Uterus (tissue), 2 donors: Measurements from ENCODE around the gene ATN1.

Source experiments
- CTCF ChIP-seq, 4 experiments: fragments of 200-600 bp in 2 of 4; fragments of 450-650 bp in 2 of 4; sonication (generic) in 2 of 4; IDR thresholded peaks; one replicate each; pipeline ENCODE4 v1.5.1; 2016 to 2019; ENCODE audit warnings: antibody characterized with exemption in 4 of 4, mild to moderate bottlenecking in 2 of 4, moderate library complexity in 1 of 4
- POLR2A ChIP-seq, 2 donors: fragments of 450-650 bp; IDR thresholded peaks; one replicate each; pipeline ENCODE4 v1.6.1; 2016; ENCODE audit warnings: antibody characterized with exemption in 2 of 2, mild to moderate bottlenecking in 1 of 2, moderate library complexity in 1 of 2

- TF ChIP-seq CTCF (IDR thresholded peaks at IDR 0.05) (no peak), POLR2A (IDR thresholded peaks at IDR 0.05) (no peak)
Observed at GRCh38 chr12:6951551-6952120, 23.9 kb downstream of the ATN1 start.
